ENCODE measurements around the gene SPN.
"Not testable (repeated sequence)": the region's sequence is repeated elsewhere in the genome, so short reads cannot be mapped to it uniquely, and the experiment has no call there.

- not testable (repeated sequence) for TF ChIP-seq CTCF (conservative IDR thresholded peaks at IDR 0.05; ENCODE audit: low read depth, low read length); POLR2A (IDR thresholded peaks at IDR 0.05; ENCODE audit: low read depth, low read length)
Measured at GRCh38 chr16:29614691-29615314, 48.2 kb upstream of the SPN start.

All from IMR-90 (cell line).